Epidermal melanocyte (primary cell): ENCODE results near the gene ST7L.

Experiments
- DNase-seq: peaks from one replicate; pipeline ENCODE4 v3.0.0; 2011; ENCODE audit warnings: low spot score; ENCODE audit not compliant: insufficient read length

Gene ST7L

DNA sequence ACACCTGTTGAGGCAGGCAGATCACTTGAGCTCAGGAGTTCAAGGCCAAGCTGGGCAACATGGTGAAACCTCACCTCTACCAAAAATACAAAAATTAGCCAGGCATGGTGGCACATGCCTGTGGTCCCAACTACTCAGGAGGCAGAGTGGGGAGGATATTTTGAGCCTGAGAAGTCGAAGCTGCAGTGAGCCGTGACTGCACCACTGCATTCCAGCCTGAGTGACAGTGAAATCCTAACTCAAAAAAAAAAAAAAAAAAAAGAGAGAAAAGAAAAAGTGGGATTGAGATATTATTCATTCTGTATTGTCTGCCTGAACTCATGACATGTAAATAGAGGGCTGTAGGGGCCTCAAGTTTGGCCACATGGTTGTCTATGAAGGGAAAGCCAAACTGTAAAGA lies 72.9 kb downstream of the ST7L start:
- no peak for DNase-seq

DNA sequence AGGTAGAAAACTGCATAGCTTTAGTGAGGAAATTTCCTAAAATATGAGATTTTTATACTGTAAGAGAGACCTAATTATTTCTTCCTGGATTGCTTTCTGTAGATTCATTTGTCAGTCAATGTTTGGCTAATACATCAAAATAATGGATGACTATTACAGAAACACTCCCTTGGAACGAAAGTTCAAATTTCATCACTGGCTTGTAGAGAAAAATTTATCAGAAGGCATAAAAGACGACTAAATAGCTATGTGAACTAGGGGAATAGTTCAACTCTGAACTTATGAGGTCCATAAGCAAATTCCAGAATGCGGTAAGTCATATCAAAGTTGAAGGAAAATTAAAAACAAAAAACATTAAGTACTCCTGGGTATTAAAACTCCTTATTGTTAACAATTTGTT lies 74.2 kb downstream of the ST7L start:
- no peak for DNase-seq

DNA sequence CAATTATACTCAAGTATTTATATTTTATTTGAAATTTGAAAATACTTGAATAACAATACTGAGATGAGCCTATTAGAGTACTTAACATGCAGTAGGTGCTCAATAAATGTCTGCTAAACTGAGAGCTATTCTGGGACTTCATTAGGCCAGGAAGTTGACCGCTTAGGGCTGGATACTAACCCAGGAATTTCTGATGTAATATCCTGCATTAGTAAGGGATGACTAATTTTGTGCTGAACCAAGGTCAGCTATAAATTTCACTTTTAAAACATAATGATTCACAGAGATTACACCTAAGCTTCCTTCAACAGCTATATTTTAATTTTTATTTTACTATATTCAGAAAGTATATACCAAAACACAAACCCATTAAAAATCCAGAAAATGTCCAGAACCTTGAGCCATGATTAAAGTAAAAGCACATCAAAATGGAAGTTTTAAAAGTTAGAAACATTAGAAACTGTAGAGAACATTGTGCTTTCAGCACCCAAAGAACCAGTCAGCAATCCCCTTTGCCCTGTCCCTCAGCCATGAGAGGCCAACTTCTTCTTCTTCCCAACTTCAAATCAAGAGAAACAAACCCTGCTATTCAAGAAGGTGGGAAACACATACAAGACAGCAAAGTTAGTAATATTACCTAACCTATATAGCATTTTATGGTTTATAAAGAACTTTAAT lies 74.8 kb downstream of the ST7L start:
- DNase-seq = no peak

DNA sequence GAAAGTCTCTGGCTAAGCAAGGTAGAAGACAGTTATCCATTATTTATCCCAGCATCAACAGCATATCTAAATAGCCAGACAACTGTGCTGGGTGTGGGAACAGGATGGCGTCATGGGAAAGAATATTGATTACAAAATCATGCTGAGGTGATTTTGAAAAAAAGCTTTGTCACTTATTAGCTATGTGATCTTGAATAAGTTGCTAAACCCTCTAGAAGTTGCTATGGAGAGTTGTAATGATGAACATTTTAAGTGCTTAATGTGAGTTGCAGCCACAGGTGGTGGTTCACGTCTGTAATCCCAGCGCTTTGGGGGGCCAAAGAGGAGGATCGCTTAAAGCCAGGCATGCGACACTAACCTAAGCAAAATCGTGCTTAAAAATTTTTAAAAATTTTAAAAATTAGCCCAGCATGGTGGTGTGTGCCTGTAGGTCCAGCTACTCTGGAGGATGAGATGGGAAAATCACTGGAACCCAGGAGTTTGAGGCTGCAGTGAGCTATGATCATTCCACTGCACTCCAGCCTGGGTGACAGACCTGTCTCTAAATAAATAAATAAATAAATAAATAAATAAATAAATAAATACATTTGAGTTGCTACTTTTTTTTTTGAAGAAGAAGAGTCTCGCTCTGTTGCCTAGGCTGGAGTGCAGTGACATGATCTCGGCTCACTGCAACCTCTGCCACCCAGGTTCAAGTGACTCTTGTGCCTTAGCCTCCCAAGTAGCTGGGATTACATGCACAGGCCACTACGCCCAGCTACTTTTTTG lies 76.6 kb downstream of the ST7L start:
- no peak for DNase-seq

DNA sequence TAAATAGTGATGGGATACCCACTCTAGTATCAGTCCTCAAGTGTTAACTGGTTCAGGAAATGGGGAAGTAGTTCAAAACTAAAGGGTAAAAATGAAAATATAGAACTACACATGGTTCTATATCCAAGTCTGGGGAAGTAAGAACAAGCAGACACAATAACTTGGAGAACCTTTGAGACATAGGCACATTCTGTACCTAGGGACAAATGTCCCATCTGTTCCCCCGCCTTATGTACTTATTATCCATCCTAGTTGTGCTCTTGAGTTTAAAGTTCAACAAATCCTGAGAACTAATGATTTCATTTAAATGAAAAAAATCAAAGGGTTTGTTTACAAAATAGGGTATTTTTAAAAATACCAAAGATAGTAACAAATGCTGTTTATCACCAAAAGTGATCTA lies 77.6 kb downstream of the ST7L start:
- DNase-seq = no peak

DNA sequence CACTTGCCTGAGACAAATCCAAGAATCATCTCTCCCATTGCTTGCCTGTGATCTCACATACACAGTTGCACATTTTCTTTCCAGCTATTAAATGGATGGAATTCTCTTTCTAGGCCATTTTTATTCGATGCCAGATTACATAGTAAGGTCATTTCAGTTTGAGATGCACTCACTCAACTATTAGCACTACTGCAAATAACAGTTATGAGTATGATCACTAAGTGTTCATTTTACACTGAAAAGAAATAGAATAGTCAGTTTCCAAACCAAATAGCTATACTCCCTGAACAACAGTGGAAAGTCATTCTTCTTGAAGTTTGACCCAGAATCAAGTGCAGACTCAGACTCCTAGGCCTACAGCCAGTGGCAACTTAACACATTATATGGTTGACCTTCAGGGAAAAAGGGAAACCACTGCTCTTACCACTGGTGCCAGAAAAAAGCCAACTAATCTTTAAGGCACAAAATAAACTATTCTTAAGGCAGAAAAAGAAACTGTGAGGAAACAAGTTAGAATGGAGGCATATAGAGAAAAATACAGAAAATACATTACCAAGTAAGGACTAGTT lies 78.6 kb downstream of the ST7L start:
- DNase-seq = no peak

DNA sequence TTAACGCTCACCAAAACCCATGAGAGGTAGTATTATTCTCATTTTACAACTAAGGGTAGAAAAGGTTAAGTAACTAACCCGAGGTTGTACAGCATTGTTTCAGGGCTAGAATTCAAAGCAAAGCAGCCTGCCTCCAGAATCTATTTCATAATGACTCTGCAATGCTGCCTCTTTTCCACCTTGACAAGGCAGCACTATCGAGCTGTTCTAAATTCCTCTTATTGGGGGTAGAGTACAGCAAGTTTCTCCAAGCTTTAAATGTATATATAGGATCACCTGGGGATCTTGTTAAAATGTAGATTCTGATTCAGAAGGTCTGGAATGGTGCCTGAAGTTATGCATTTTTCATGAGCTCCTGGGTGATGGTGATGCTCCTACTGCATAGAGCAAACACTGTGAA lies 80.1 kb downstream of the ST7L start:
- DNase-seq = no peak

DNA sequence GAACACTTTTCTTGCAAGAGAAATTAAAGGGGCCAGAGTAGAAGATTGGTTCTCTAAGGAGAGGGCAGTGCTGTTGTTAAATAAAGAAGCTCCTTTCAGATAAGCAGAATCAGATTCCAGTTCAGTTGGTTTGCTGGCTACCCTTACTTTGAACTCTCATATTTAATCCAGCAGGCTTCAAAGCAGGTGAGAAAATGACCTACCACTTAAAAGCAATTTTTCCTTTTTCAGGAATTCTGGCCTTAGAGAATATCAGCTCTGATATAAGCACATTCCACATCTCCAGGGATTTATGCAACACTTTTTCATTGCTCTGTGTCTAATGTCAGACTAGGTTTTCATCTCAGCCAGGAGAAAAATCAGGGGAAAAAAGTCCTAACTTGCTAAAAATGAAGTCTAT lies 81.5 kb downstream of the ST7L start:
- no peak for DNase-seq

DNA sequence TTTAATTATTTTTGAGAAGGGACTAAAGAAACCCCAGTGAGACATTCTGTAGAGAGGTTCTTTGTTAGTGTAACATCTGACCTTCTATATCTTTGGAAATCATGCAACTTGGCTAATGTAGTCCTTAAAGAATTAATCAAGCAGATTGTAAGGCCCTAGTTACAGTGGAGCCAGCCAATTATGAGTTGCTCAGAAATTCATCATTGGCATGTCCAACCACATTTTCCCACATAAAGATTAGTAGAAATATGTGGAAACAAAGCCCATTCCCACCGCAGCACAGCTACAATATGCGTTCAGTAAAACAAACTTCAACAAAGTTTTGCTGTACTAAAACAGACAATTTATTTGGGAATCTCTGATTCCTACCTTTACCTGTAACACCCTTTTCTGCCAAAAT lies 82.4 kb downstream of the ST7L start:
- no peak for DNase-seq

DNA sequence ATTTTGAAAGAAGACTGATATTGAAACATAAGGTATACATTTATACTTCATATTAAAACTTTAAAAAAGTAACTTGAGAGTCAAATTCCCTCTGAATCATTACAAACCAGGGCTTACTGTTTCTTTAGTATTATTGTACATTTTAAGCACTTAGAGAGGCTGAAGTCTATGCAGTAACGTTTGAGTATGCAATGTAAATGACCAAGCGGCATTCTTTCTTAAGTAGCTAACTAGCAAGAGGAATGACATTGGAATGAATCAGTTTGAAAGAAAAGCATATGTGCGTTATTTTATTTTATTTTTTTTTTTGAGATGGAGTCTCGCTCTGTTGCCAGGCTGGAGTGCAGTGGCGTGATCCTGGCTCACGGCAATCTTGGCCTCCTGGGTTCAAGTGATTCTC lies 85.9 kb downstream of the ST7L start:
- no peak for DNase-seq

DNA sequence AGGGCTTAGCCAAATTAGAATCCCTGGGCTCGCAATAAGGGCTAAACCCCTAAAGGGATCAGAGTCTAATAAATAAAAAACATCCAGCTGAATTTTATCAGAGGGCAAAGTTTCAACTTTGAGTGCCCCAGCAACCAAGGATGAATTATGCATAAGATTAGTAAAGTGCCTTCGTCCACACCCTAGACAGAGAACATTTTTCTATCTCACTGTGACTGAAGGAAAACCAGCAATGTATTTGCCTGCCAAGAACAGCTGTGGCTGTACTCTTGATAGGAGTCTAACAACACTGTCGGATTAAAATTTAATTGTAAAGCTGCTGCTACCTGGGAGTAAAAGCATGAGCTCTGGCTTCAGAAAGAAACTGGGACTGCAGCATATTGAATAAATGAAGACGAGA lies 86.9 kb downstream of the ST7L start:
- no peak for DNase-seq

DNA sequence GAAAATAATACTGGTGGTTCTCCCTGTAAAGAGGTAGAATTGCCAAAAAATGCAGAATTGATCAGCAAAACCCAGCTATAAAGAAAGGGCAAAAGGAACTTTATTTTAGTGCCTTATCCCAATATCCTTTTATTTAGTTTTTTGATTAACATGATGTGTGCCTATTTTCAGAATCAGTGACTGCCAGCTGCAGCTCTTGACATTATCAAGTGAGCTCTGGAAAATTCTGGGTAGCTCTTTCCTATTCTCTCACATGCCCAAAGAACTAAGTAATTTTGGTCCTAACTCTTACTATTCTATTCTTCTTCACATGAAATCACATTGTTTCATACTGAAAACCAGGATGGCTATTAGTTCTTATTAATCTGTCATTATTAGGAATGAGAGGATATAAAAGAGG lies 88.1 kb downstream of the ST7L start:
- no peak for DNase-seq

DNA sequence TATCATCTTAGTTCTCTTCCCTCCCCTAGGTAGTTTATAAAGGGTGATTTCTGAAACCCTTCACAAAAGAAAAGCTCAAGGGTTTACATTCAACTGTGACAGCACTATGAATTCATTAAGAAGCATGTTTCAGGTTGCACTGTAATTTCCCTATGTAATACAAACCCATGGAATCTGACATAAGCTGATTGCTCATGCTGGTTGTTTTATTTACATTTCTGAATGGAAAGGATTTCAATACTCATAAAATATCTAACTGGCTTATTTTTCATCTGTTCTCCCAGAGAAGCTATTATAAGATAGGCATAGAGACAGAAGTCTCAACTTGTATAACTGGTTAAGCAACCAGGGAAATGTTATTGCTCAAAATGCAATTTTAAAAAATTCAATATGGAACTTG lies 89.6 kb downstream of the ST7L start:
- no peak for DNase-seq

DNA sequence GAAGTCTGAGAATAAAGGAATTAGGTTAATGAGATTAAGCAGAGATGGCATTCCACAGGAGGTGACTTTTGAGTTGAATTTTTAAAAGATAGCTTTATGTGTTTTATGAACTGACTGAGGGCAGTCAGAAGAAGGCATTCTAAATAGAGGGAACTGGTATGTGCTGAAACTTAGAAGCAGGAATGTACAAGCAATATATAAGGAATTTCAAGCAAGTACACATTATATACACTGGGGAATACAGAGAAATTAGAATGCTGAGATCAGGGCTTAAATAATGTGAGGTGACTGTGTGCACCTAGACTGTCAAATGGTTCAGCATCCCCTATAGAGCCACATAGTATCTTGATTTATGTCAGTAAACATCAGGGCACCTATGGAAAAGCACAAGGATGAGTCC lies 90.9 kb downstream of the ST7L start:
- DNase-seq = no peak

DNA sequence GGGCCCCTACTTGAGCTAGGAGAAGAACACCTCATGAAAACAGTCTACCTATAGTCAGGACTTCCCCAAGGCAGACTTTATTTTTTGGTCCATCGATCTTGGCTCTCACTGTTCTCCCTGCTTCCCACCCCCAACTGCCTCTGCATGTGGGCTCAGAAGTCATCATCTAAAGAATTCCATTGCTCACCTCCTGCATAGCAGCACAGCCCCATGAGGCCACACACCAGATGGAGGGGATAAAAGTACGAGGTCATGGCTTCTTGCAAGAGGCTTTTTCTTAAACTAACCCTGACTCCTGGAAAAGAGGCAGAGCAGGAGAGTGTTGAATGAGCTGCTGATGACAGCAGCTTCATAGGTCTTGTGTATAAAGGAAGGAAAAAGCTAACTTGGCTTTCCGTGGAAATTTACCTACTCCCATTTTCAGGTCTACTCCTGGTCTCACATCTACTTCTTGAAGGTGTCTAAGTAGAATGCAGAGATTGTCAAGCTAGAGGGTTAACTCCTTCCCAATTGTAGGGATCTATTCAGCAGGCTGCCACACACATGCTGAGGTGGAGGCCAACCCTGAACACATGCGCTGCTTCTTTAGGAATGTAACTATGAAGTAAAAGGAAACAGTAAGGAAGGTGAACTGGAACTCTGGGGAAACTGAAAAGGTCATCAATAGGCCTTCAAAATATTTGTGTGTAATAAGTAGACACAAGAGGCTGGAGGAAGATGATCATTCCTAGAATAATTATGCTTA lies 91.5 kb downstream of the ST7L start:
- no peak for DNase-seq

DNA sequence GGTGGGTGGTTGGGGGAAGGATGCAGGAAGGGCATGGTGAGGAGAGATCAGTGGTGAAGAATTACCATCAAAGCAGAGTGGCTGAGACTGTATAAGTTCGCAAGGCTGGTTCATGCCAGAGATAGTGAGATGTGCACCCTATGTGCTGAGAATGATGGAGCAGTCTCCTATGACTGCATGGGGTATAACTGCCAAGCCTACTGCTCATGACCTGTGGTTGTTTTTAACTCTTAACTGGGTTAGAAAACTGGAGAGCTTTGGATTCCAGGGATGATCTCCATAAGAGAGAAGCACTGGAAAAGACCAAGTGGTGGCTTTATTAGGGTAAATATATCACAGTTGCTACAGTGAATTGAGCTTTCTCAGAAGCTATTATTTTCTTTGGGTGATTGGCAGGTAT lies 94.0 kb downstream of the ST7L start:
- DNase-seq = no peak

DNA sequence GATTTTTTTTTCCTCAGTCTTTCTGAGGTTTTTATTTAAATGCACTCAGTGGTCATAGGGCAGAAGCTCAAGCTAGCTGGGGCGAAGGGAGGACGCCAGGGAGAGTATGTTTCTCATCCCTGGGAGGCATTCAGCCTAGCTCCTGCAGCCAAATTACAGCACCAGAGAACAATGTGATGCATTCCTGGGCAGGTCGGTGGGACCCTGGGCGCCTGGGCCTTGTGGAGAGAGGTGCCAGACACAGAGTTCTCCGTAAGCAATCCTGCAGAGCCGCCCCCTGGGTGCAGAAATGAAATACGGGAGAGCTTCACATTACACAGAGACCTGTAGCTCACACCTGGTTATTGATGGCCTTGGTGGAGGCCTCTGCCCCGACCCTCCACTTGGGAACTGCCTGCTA lies 94.7 kb downstream of the ST7L start:
- no peak for DNase-seq

DNA sequence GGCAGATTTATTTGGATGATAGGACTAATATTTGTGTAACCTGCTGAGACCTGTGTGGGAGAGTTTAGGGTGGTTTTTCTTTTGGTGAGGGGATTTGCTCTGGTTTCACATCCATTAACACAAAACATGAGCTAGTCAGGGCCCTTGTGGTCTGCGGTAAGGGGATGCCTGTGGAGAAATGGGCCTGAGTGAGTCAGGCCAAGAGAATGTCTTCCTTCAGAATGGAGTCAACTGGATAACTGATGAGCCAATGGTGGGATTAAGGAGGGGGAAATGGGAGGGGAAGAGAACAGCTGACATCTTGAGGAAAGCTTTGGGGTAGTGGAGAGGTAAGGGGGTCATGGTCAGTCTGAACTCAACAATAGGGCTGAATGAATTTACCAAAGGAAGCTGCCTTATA lies 96.3 kb downstream of the ST7L start:
- DNase-seq = no peak

DNA sequence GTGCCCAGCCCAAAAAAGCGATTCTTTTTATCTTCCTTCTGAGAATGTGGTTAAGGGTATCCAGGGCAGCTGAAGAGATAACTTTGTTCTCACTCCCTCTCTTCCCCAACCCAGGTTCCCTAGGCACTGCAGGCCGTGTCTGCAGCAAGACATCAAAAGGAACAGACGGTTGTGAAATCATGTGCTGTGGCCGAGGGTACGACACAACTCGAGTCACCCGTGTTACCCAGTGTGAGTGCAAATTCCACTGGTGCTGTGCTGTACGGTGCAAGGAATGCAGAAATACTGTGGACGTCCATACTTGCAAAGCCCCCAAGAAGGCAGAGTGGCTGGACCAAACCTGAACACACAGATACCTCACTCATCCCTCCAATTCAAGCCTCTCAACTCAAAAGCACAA lies 98.8 kb downstream of the ST7L start:
- DNase-seq = no peak

DNA sequence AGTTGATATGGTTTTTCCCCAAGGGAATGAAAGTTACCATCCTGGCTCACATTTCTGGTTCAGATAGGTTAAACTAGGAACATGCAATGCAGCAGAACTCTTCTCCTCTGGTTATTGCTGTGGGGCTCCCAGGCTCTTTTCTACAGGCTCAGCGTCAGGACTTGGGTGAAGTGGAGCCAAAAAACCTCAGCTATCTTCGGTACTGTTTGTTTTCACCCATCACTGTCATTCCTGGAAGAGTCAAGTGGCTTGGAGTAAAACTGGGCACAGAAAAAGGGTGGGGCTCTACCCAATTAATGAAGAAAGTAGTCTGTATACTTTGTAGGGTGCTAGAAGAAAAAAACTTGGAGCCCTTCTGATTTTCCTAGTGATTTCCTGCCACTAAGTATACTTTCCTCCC lies 100.8 kb downstream of the ST7L start:
- DNase-seq = no peak

DNA sequence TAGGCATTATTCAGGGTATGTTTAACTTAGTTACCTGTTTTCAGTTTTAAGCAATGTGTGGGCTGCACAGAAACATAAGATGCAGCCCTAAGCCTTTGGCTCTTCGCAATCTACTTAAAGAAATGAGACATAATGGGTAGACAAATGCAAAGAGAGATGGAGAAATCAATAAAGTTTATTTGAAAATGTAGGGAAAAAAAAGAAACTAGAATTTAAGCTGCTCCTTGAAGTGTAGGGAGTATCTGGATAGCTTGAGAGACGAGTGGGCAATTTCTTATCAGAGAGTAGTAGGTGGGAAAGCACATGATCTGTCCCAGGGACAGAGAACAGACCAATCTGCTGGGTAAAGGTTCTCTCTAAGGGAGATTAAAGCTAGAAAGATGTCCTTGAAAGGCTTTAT lies 101.3 kb downstream of the ST7L start:
- no peak for DNase-seq

DNA sequence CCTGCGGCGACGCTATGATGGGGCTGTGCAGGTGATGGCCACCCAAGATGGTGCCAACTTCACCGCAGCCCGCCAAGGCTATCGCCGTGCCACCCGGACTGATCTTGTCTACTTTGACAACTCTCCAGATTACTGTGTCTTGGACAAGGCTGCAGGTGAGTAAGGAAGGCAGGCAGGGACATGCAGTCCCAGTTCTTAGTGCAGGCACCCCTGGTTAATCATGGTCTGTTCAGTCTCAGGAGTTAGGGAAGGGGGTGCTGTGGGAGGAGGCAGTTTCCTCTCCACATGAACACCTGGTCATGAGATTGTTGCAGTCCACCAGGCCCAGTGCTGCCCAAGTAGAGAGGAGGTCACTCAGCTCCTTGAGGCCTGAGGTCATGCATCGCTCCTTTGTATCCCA lies 101.7 kb downstream of the ST7L start:
- no peak for DNase-seq
